ENCODE data around the gene DTNB.

DNA sequence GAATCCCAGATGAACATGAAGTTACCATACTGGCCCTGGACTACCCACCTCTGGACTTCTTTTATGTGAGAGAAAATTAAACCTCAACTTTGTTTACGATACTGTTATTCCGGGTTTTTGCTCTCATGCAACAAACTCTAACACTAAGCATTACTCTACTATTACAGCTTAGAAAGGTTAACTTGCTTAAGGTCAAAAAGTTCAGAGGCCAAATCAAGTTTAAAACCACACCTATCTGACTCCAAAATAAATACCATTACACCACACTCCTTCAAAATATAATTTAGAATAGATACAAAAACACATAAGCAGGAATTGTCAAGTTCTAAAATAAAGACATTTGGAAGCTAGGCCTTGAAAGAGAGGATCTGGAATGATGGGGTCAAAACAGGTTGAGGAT is 75.0 kb downstream of the DTNB start:
- no peak for TF ChIP-seq GATA2 (IDR thresholded peaks at IDR 0.05; ENCODE audit: low read depth, low read length)
- TF ChIP-seq GATA3 (IDR thresholded peaks at IDR 0.05; ENCODE audit: low read depth, low read length): no peak
